ENCODE results near the gene ANKS1B. TPM values are rescaled to one million over a fixed set of nuclear protein-coding genes. Genes with fewer than 3 reads are reported as not detected.

Gene ANKS1B
- total and polyA plus RNA-seq, 10 of the 15 experiments (the other 5 are each of a cell fraction or from before 2014, with no cell fraction given) = 0.16 to 1.3 (median 0.82) TPM; not detected in 7

GRCh38 chr12:98983647-98984046 lies 1001.1 kb downstream of the ANKS1B start (continued):
- TF ChIP-seq NFYB (IDR thresholded peaks at IDR 0.05; ENCODE audit: insufficient read depth, low read depth, low read length) (no peak), SMARCA5 (IDR thresholded peaks at IDR 0.05) (no peak), MYC (IDR thresholded peaks at IDR 0.05; ENCODE audit: insufficient read depth, insufficient read length, insufficient replicate concordance, low read length, severe bottlenecking) (no peak), POLR2AphosphoS2 (IDR thresholded peaks at IDR 0.05; ENCODE audit: low read depth, low read length) (no peak)

- no peak overlapping the region for H2AFZ ChIP-seq (ENCODE audit: control insufficient read depth, low read depth, low read length)
- H4K20me1 ChIP-seq (ENCODE audit: control insufficient read depth, insufficient read depth) = no peaks in the 10 kb centered on the region
- no peaks in the 10 kb centered on the region for H3K79me2 ChIP-seq (ENCODE audit: control insufficient read depth, insufficient read depth, low read length)
- no peak overlapping the region for H3K4me3 ChIP-seq
- no peaks in the 10 kb centered on the region; the same call in 2 of the 3 replicates for H3K9me3 ChIP-seq (replicated peaks; ENCODE audit: control insufficient read depth, insufficient read depth, low read length)
- H3K36me3 ChIP-seq (ENCODE audit: control insufficient read depth in 2 of 2, insufficient read depth in 2 of 2, low read length in 1 of 2) = no peaks in the 10 kb centered on the region
- ChIA-PET SMC1A (ENCODE audit: uncharacterized antibody, unreplicated experiment) (no interaction called here), CTCF (interaction anchor here (0.7 to 1.6 kb wide), 2 partner anchors 18 to 92 kb away, joined by 3 to 4 read pairs; no protein-coding TSS in a partner anchor), POLR2A (no interaction called here), RAD21 (ENCODE audit: unreplicated experiment) (no interaction called here)
- H3K4me2 ChIP-seq (ENCODE audit: control insufficient read depth, insufficient read depth) = no peak overlapping the region
- no peak for FAIRE-seq
- no peak for TF ChIP-seq SIX5 (IDR thresholded peaks at IDR 0.05; ENCODE audit: low read depth, low read length, severe bottlenecking)
- no peaks in the 10 kb centered on the region for H3K27me3 ChIP-seq (replicated peaks in 1 of 2; ENCODE audit: control insufficient read depth in 2 of 2, insufficient read depth in 2 of 2, low read length in 1 of 2)
- H3K9ac ChIP-seq (ENCODE audit: control insufficient read depth, insufficient read depth, low read length) = no peak overlapping the region
- in situ Hi-C loops (cut with MboI) = loop anchor here (25.0 kb wide), 1 partner anchor 543 kb away; no protein-coding TSS in a partner anchor
- no peak overlapping the region for H3K27ac ChIP-seq (ENCODE audit: control insufficient read depth, insufficient read depth)
- ATAC-seq = no peak
- intact Hi-C loops (cut with micrococcal nuclease; ENCODE audit: unreplicated experiment) = no loop called here
- peaks cover 6% of the 10 kb centered on the region; the same call in 1 of the 2 replicates for H3K4me1 ChIP-seq (ENCODE audit: control insufficient read depth, insufficient read depth, low read length)
- BruUV-seq (replicated peaks) = no TSS peak
- DNase-seq (ENCODE audit: low read depth, low spot score) = no peak
These were observed 1004.2 kb downstream of the ANKS1B start for GRCh38 chr12:98980508-98980907.

DNA sequence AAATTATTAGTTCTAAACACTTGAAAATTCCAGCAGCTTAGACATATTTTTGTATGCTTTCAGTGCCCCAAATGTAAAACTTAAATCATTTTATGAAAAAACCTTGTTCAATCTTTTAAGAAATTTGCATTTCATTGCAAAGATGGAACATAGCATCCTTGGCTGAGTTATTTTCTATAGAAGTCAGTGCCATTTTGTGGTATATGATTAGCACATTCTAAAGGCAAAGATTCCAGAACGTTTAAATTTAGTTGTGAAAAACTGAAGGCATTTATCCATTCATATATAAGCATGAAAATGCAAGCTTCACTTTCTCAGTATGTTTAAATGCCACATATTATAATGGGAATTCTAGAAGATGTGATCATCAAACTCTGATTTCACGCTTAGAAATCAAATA lies 1007.5 kb downstream of the ANKS1B start:
- H3K9ac ChIP-seq (ENCODE audit: control insufficient read depth, insufficient read depth, low read length) = no peak overlapping the region
- no peak for DNase-seq (ENCODE audit: low read depth, low spot score)
- H3K9me3 ChIP-seq (replicated peaks; ENCODE audit: control insufficient read depth, insufficient read depth, low read length) = no peaks in the 10 kb centered on the region
- 2% methylated on average over 2 of the region's 2 CpGs for WGBS (ENCODE audit: insufficient coverage, insufficient replicate concordance, low lambda C conversion rate, missing lambda C conversion rate)
- H3K4me1 ChIP-seq (ENCODE audit: control insufficient read depth, insufficient read depth, low read length) = no peaks in the 10 kb centered on the region
- no TSS peak for BruUV-seq (replicated peaks)
- intact Hi-C loops (cut with micrococcal nuclease; ENCODE audit: unreplicated experiment) (no loop called here), in situ Hi-C loops (cut with MboI) (loop anchor here (25.0 kb wide), 1 partner anchor 540 kb away; no protein-coding TSS in a partner anchor)
- H3K4me2 ChIP-seq (ENCODE audit: control insufficient read depth, insufficient read depth) = no peak overlapping the region
- no peak overlapping the region for H3K27ac ChIP-seq (ENCODE audit: control insufficient read depth, insufficient read depth)
- no peak for FAIRE-seq
- SMC1A ChIA-PET (ENCODE audit: uncharacterized antibody, unreplicated experiment) = interaction anchor here (1.2 kb wide), 1 partner anchor 19 kb away, joined by 3 read pairs; no protein-coding TSS in a partner anchor
- no peak for ATAC-seq
- H3K4me3 ChIP-seq = no peak overlapping the region
- no peaks in the 10 kb centered on the region for H4K20me1 ChIP-seq (ENCODE audit: control insufficient read depth, insufficient read depth)
- POLR2A ChIA-PET = no interaction called here
- no peak overlapping the region for H2AFZ ChIP-seq (ENCODE audit: control insufficient read depth, low read depth, low read length)
- H3K79me2 ChIP-seq (ENCODE audit: control insufficient read depth, insufficient read depth, low read length) = no peaks in the 10 kb centered on the region
- RAD21 ChIA-PET (ENCODE audit: unreplicated experiment) = no interaction called here
- CTCF ChIA-PET = interaction anchor here (1.3 to 1.4 kb wide), 2 partner anchors 21 to 486 kb away, joined by 3 to 6 read pairs; no protein-coding TSS in a partner anchor
- H3K27me3 ChIP-seq (replicated peaks in 1 of 2; ENCODE audit: control insufficient read depth in 2 of 2, insufficient read depth in 2 of 2, low read length in 1 of 2) = no peaks in the 10 kb centered on the region
- no peaks in the 10 kb centered on the region for H3K36me3 ChIP-seq (ENCODE audit: control insufficient read depth in 2 of 2, insufficient read depth in 2 of 2, low read length in 1 of 2)
- TF ChIP-seq, protein P1, sequence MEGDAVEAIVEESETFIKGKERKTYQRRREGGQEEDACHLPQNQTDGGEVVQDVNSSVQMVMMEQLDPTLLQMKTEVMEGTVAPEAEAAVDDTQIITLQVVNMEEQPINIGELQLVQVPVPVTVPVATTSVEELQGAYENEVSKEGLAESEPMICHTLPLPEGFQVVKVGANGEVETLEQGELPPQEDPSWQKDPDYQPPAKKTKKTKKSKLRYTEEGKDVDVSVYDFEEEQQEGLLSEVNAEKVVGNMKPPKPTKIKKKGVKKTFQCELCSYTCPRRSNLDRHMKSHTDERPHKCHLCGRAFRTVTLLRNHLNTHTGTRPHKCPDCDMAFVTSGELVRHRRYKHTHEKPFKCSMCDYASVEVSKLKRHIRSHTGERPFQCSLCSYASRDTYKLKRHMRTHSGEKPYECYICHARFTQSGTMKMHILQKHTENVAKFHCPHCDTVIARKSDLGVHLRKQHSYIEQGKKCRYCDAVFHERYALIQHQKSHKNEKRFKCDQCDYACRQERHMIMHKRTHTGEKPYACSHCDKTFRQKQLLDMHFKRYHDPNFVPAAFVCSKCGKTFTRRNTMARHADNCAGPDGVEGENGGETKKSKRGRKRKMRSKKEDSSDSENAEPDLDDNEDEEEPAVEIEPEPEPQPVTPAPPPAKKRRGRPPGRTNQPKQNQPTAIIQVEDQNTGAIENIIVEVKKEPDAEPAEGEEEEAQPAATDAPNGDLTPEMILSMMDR (IDR thresholded peaks at IDR 0.05 in 2 of 3, conservative IDR thresholded peaks at IDR 0.05 in 1 of 3; ENCODE audit: control insufficient read depth in 2 of 3, extremely low read depth in 1 of 3, insufficient read depth in 1 of 3, low read depth in 3 of 3, low read length in 3 of 3) = no peak
- TF ChIP-seq GABPA (IDR thresholded peaks at IDR 0.05; ENCODE audit: low read depth) = no peak
- no peak for TF ChIP-seq CHD2 (IDR thresholded peaks at IDR 0.05; ENCODE audit: borderline replicate concordance, low read depth, low read length)
- no peak for TF ChIP-seq SUZ12 (IDR thresholded peaks at IDR 0.05; ENCODE audit: unreplicated experiment)
- no peak for TF ChIP-seq PKNOX1 (IDR thresholded peaks at IDR 0.05)
